ENCODE data around the gene HS6ST3.

The HS6ST3 gene

GRCh38 chr13:96573563-96573962 lies 483.7 kb downstream of the HS6ST3 start:
- no peak for DNase-seq

DNA sequence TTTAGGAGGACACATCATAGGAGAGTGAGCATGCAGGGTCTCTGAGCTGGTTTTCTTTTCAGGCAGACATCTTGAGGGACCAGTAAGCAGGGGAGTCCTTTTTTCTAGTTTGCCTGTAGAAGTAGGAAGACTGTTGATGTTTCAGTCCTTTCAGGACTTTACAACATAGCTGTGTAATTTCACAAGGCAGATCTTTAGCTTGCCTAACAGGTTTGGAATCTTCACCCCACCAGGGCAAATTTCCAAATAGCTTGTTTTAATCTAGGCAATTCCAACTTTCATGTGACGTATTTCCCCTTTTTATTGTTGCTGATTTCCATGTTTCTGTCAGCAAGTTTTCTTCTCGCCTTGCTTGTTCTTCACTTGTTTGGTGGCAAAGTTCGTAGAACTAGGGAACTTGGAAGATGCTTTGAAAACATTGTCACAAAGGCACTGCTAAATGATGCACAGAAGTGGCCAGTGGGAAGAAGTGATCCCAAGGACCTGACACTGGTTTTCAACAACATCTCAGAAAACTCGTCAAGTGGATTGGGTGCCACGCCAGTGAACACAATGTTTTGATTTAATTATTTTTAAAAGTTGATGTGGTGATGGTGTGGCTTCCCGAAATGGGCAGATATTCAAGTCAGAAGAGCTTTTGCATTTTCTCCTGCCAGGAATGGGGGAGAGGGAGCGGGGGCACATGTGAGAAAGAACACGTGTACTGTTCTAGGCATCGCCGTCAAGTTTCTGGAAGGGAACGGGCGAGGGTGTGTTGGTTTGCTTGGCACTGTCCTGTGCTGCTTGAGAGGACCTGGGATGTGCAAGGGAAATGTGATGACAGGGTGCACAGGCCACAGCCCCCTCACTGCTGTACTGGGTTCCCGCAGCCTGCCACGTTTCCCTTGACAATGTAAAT lies 485.8 kb downstream of the HS6ST3 start:
- no peak for DNase-seq

DNA sequence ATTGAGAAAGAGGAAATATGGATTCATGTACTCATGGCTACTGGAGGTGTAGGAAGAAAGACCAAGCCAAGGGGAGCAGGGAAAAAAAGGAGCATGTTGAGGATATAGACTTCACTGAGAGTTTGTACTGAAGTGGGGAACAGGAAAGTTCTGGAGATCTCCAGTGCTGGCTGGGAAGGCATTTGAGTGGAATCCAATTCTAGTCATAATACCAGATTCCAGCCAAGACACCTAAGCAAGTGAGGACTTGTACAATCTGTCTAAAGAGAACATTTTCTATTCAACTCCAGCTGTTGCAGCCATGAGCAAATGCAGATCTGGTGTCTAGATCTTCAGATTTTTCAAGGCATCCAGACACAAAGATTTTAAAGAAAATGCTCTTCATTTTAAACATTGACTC lies 491.8 kb downstream of the HS6ST3 start:
- no peak for DNase-seq

DNA sequence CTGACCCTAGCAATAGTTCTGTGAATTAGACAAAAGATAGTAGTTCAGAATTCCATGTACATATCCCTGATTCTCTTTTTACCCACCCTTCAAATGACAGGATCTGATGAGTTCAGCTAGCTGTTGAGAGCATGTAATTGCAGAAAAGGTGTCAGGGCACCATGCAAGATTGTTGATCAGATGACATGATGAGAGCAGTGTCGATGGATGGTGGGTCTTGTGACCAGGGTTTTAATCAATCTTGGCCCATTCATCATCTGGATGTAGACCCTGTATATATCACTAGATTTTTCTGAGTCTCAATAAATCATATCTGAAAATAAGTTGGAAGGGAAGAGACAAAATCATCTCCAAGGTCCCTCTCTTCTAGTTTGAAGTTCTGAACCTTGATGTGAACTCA lies 525.3 kb downstream of the HS6ST3 start:
- no peak for DNase-seq

- DNase-seq: no peak
Observed at GRCh38 chr13:96617528-96617927, 527.6 kb downstream of the HS6ST3 start.

DNA sequence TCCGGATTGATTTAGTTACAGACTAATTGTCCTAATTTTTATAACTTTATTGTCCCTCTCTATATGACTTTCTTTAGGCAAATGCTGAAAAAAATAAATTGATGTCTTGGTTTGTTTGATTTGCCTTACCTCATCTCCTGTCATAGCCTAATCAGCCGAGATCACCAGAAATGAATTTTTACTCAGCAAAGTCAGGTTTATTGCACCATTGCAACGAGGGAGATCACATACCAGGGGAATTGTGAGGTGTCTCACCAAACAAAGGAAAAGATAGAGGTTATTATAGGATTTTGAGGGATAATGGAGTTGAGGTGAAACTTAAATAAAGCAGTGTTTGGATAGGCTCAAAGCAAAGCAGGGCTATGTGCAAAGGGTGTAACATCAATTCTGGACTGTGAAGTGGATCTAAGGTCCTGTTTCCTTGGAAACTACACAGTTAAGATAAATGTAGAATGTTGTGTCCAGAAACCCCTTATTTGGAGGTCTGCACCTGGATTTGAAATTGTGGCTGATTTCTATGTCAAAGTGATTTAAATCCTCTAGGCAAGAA lies 531.8 kb downstream of the HS6ST3 start:
- no peak for DNase-seq

- DNase-seq: no peak
Observed at GRCh38 chr13:96629331-96629730, 539.4 kb downstream of the HS6ST3 start.

DNA sequence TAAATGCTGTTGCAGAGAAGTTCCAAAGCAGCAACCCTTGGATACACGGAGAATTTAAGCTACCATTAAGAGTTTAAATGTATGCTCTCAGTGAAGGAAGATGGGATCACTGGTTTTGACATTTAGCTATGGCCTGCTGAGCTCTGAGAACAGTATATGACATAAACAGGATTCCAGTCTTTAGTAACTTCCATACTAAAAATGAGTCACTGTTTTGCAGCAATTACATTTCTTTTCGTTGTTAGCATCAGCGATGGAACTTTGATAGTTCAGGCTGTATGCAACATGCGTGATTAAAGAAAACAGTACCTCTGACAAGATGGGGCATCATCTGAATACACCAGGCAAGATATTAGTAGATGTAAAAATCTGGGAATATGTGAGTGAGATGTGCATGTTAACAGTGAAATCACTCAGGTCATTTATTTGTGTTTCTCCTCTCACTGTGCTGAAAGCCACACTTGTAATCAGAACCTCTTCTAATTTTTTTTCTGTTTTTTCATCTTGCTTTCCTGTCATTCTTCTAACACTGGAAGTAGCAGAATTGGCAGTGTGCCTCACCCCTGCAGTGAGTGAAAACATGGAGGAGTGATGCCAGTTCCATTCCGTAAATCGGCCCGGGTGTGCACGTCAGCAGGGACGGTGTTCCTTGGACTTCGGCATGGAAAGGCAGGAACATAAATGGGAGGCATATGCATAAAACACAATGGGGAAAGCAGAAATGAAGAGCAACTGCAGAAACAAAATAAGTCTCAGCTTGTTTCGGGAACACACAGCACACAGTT lies 542.8 kb downstream of the HS6ST3 start:
- no peak for DNase-seq

GRCh38 chr13:96636001-96636709 lies 546.2 kb downstream of the HS6ST3 start:
- DNase-seq: no peak

DNA sequence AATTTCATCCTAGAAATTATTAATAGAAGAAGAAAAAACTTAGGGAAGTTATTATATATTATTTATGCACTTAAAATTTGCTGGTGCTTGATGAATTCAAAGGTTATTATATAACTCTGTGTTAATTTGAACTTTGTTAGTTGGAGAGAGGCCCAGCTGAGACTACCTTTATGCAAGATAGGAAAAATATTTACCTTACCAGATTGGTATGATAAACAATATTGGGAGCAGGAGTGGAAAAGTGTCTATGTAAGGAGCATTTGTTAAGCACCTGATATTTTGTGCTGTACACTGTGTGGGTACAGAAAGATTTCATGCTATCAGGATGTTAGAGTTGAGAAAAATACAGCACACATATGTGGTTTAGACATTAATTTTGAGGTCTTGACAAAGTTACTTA lies 547.1 kb downstream of the HS6ST3 start:
- no peak for DNase-seq

GRCh38 chr13:96646101-96646500 lies 556.2 kb downstream of the HS6ST3 start:
- no peak for DNase-seq

DNA sequence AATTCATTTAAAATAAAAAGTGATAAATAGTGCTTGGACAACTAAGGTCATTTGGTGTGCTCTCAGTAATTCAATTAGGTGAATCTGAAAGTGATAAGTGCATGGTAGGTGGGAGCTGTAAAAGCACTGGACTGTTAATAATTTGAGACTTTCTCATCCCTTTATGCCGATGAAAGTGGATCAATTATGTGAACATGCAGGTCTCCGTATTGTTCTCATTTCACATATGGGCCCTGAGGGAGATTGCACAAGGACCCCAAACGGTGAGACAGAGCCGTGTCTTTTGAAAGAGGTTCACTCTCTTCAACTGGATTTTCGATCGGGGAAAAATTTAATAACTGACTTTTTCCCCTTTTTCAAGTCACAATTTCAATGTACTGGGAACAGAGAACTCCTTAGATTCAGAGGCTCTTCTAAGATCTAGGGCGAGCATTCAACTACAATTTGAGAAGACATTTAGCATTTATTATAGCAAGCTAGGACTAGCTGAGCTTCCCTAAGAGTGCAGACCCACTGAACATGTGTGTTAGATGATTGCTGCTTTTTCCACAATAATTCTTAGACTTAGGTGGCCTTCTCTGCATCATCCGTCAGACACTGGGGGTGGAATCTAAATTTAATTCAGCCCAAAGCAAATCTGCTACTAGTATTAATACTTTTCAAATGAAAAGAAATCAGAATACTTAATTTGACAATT lies 556.8 kb downstream of the HS6ST3 start:
- no peak for DNase-seq

DNA sequence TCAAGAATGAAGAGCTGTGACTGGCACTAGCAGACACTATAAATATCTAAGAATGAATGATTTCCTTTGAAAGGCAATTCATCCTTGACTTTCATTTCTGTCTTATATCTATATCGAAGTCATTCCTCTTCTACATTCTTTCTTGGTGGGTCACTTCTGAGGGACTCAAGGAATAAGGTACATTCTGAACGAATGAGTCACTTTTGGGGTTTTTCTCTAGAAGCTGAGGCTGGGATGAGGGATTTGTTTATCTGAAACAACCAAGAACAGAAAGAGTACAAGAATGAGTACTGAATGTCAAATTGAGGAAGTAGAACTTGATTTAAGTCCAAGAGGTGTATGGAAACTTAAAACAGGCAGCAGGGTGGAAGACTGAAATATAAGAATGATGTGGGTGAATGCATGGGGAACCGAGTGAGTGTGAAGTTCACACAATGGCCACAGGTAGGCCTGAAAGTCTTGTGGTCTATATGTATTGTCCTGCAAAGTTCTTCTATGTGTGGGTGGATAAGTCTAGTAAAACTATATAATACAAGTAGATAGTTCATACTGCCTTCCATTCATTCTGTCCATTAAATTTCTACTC lies 560.5 kb downstream of the HS6ST3 start:
- no peak for DNase-seq

DNA sequence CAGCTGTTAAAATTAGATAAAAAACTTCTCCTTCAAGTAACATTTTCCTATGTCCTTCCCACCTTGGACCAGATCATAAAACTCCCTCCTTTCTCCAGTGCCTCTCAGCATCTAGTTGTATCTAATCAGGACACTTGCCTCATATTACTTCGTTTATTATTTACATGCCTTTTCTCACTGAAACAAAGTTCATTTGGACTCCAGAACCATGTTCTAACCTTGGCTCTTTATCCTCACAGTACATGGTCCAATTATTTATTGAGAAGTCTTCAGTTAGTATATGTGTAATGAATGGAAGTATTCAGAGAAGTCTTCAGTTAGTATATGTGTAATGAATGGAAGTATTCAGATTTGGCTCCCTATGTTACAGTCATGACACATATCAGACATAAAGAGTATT lies 561.7 kb downstream of the HS6ST3 start:
- DNase-seq: no peak

DNA sequence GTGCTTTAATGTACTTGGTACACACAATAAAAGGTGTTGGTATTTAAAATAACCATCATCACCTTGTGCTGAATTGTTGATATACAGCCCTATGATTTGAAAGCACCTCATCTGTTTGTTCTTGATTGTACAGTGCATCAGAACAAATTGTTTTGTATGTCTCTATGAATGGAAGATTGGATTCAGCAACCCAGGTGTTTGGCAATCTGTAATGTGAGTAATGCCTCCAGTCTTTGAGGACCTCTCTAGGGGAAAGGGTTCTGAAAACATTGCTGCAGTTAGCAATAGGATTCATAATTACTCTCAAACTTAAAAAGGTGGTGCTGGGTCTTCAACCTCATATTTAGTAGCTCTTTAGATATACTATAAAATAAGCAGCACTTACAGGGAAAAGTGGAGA lies 562.6 kb downstream of the HS6ST3 start:
- no peak for DNase-seq

DNA sequence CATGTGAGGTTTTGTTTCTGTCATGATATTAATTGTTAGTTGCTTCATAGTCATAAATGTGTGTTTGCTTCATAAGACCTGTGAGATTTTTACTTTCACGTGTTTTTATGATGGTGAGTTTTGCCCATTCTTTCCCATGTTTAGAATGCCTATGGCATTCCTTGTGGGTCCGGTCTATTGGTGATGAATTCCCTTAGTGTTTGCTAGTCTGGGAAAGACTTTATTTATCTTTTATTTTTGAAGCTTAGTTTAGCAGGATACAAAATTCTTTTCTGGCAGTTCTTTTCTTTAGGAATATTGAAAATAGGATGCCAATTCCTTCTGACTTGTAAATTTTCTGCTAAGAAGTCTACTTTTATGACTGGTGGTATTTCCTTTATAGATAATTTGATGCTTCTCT lies 571.7 kb downstream of the HS6ST3 start:
- no peak for DNase-seq

- no peak for DNase-seq
Observed at GRCh38 chr13:96662036-96662435, 572.1 kb downstream of the HS6ST3 start.

DNA sequence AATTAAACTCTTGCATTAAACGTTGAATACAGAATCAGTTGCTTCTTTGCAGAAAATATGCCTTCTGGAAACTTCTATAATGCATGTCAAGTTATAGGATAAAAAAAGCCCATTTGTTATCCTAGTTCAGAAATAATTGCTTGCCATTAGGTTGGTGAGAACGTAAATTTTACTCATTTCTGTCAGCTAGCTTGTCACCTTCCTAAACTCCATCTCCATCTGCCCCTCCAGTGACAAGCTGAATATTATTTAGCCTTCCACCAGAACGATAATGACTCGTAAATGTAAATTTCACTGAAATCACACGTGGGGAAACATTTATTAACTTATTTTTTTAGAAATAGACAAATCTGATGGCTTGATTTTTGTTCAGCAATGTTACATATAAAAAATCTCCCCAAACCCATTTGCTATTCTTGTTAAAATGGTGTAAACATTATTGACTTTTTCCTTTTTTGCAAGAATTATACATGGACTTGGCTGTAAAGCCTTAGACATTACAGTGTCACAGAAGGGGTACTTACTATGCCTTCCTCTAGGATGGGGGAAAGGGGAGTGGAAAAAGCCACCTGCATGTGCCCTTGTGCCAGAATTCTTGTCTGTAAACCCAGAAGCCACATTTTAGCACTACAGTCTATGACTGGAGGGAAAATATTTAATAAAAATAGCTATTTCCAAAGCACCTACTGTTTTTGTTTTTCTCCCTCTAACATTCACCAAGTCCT lies 577.5 kb downstream of the HS6ST3 start:
- DNase-seq: no peak

- no peak for DNase-seq
Observed at GRCh38 chr13:96671073-96671472, 581.2 kb downstream of the HS6ST3 start.

GRCh38 chr13:96672016-96672415 lies 582.1 kb downstream of the HS6ST3 start:
- DNase-seq: no peak

GRCh38 chr13:96673825-96674224 lies 583.9 kb downstream of the HS6ST3 start:
- no peak for DNase-seq

GRCh38 chr13:96677029-96677428 lies 587.1 kb downstream of the HS6ST3 start:
- no peak for DNase-seq

Measured in NCI-H2107 (cell line).